Activated CD4-positive, alpha-beta memory T cell treated with anti-CD3 and anti-CD28 coated beads, Interleukin-2, amount 10 ng/mL, durations not matched to agents 7 days and 5 days (primary cell): ENCODE measurements around the gene MAPT. TPM values are rescaled to one million over a fixed set of nuclear protein-coding genes. Genes with fewer than 3 reads are reported as not detected.

ENCODE experiments used
- CTCF ChIA-PET: fragments of 350-600 bp; sonication (Branson Sonifier 250); formaldehyde crosslinking; loops from one replicate; lab custom pipeline; 2021; ENCODE audit warnings: antibody characterized with exemption, inconsistent platforms; lab: Charles Lee
- POLR2A ChIA-PET: fragments of 350-600 bp; sonication (Branson Sonifier 250); formaldehyde crosslinking; loops from one replicate; lab custom pipeline; 2021; ENCODE audit warnings: antibody characterized with exemption; lab: Charles Lee
- DNase-seq: peaks from one replicate; pipeline ENCODE4 v3.0.0-alpha.2; 2020
- H3K27ac Mint-ChIP-seq: one replicate; pipeline ENCODE4 v1.8.0; 2021; ENCODE audit warnings: mild to moderate bottlenecking, mixed read lengths
- H3K27me3 Mint-ChIP-seq: one replicate; pipeline ENCODE4 v1.8.0; 2021; ENCODE audit warnings: mixed read lengths
- H3K36me3 Mint-ChIP-seq: one replicate; pipeline ENCODE4 v1.8.0; 2021; ENCODE audit warnings: low read depth, mixed read lengths
- H3K4me1 Mint-ChIP-seq: one replicate; pipeline ENCODE4 v1.8.0; 2021; ENCODE audit warnings: mixed read lengths
- H3K4me3 Mint-ChIP-seq: one replicate; pipeline ENCODE4 v1.8.0; 2021; ENCODE audit warnings: mild to moderate bottlenecking, mixed read lengths
- H3K9me3 Mint-ChIP-seq: one replicate; pipeline ENCODE4 v1.8.0; 2021; ENCODE audit warnings: mixed read lengths
- total RNA-seq, 2 experiments: library from RNA; stranded (reverse); gene quantifications; one replicate each; pipeline ENCODE4 v1.2.3, GENCODE V29; 2021

The MAPT gene
- total RNA-seq, 2 experiments from 2014 or later: 0.15 to 0.70 TPM

GRCh38 chr17:45895304-45895968 is 1.1 kb downstream of the MAPT start:
- peaks cover 14% of the 10 kb centered on the region for H3K4me1 Mint-ChIP-seq
- CTCF ChIA-PET: no interaction called here

GRCh38 chr17:45895969-45896785 is 1.8 kb downstream of the MAPT start:
- POLR2A ChIA-PET: no interaction called here
- DNase-seq: no peak
- Mint-ChIP-seq H3K4me1 (peaks cover 14% of the 10 kb centered on the region), H3K27me3 (peaks cover 76% of the 10 kb centered on the region), H3K4me3 (peak overlapping the region; percentile 50), H3K27ac (no peak overlapping the region), H3K36me3 (no peaks in the 10 kb centered on the region), H3K9me3 (no peaks in the 10 kb centered on the region)
- CTCF ChIA-PET: no interaction called here

More at GRCh38 chr17:45895304-45895968, 1.1 kb downstream of the MAPT start:
- H3K36me3 Mint-ChIP-seq: no peaks in the 10 kb centered on the region
- POLR2A ChIA-PET: no interaction called here
- peaks cover 77% of the 10 kb centered on the region for H3K27me3 Mint-ChIP-seq
- no peak overlapping the region for H3K27ac Mint-ChIP-seq
- H3K4me3 Mint-ChIP-seq: peak overlapping the region; percentile 74
- no peak for DNase-seq
- no peaks in the 10 kb centered on the region for H3K9me3 Mint-ChIP-seq

GRCh38 chr17:45896803-45897693 is 2.7 kb downstream of the MAPT start:
- H3K4me3 Mint-ChIP-seq: no peak overlapping the region
- peaks cover 14% of the 10 kb centered on the region for H3K4me1 Mint-ChIP-seq
- POLR2A ChIA-PET: interaction anchor here (0.7 kb wide), 1 partner anchor 21 kb away, joined by 3 read pairs; no protein-coding TSS in a partner anchor
- H3K27ac Mint-ChIP-seq: no peak overlapping the region
- no peak for DNase-seq
- no peaks in the 10 kb centered on the region for H3K36me3 Mint-ChIP-seq
- no peaks in the 10 kb centered on the region for H3K9me3 Mint-ChIP-seq
- peaks cover 70% of the 10 kb centered on the region for H3K27me3 Mint-ChIP-seq
- CTCF ChIA-PET: no interaction called here

GRCh38 chr17:45900136-45900535 is 5.8 kb downstream of the MAPT start:
- H3K27me3 Mint-ChIP-seq: peaks cover 59% of the 10 kb centered on the region
- no peak overlapping the region for H3K4me3 Mint-ChIP-seq
- DNase-seq: no peak
- POLR2A ChIA-PET: no interaction called here
- CTCF ChIA-PET: no interaction called here
- no peak overlapping the region for H3K27ac Mint-ChIP-seq
- H3K4me1 Mint-ChIP-seq: peaks cover 9% of the 10 kb centered on the region
- no peaks in the 10 kb centered on the region for H3K9me3 Mint-ChIP-seq
- no peaks in the 10 kb centered on the region for H3K36me3 Mint-ChIP-seq

GRCh38 chr17:45900723-45901415 is 6.5 kb downstream of the MAPT start:
- peaks cover 53% of the 10 kb centered on the region for H3K27me3 Mint-ChIP-seq
- no peaks in the 10 kb centered on the region for H3K9me3 Mint-ChIP-seq
- POLR2A ChIA-PET: no interaction called here
- CTCF ChIA-PET: no interaction called here
- no peak overlapping the region for H3K27ac Mint-ChIP-seq
- no peaks in the 10 kb centered on the region for H3K36me3 Mint-ChIP-seq
- H3K4me3 Mint-ChIP-seq: no peak overlapping the region
- DNase-seq: no peak
- H3K4me1 Mint-ChIP-seq: peaks cover 4% of the 10 kb centered on the region

GRCh38 chr17:45902892-45903346 is 8.6 kb downstream of the MAPT start:
- peaks cover 38% of the 10 kb centered on the region for H3K27me3 Mint-ChIP-seq
- H3K36me3 Mint-ChIP-seq: no peaks in the 10 kb centered on the region
- CTCF ChIA-PET: no interaction called here
- H3K27ac Mint-ChIP-seq: no peak overlapping the region
- H3K9me3 Mint-ChIP-seq: no peaks in the 10 kb centered on the region
- no peak overlapping the region for H3K4me3 Mint-ChIP-seq
- H3K4me1 Mint-ChIP-seq: peaks cover 13% of the 10 kb centered on the region
- DNase-seq: no peak
- POLR2A ChIA-PET: no interaction called here

GRCh38 chr17:45904866-45905265 is 10.5 kb downstream of the MAPT start:
- peaks cover 23% of the 10 kb centered on the region for H3K4me1 Mint-ChIP-seq
- H3K27me3 Mint-ChIP-seq: peaks cover 18% of the 10 kb centered on the region
- no peaks in the 10 kb centered on the region for H3K9me3 Mint-ChIP-seq
- ChIA-PET POLR2A (no interaction called here), CTCF (no interaction called here)
- H3K36me3 Mint-ChIP-seq: no peaks in the 10 kb centered on the region
- DNase-seq: no peak
- no peak overlapping the region for H3K4me3 Mint-ChIP-seq
- H3K27ac Mint-ChIP-seq: no peak overlapping the region

GRCh38 chr17:45905814-45906213 is 11.5 kb downstream of the MAPT start:
- Mint-ChIP-seq H3K9me3 (no peaks in the 10 kb centered on the region), H3K27ac (no peak overlapping the region), H3K36me3 (no peaks in the 10 kb centered on the region), H3K4me3 (no peak overlapping the region), H3K4me1 (peaks cover 23% of the 10 kb centered on the region), H3K27me3 (peaks cover 11% of the 10 kb centered on the region)
- CTCF ChIA-PET: no interaction called here
- DNase-seq: no peak
- POLR2A ChIA-PET: no interaction called here

- Mint-ChIP-seq H3K27ac (no peak overlapping the region), H3K9me3 (no peaks in the 10 kb centered on the region), H3K4me3 (no peak overlapping the region), H3K36me3 (no peaks in the 10 kb centered on the region), H3K4me1 (peaks cover 23% of the 10 kb centered on the region), H3K27me3 (peaks cover 12% of the 10 kb centered on the region)
- no peak for DNase-seq
- CTCF ChIA-PET: no interaction called here
- POLR2A ChIA-PET: no interaction called here
Observed at GRCh38 chr17:45906237-45906636, 11.9 kb downstream of the MAPT start.

GRCh38 chr17:45906927-45907622 is 12.7 kb downstream of the MAPT start:
- Mint-ChIP-seq H3K9me3 (peaks cover under 1% of the 10 kb centered on the region), H3K4me1 (peaks cover 23% of the 10 kb centered on the region), H3K36me3 (peaks cover 2% of the 10 kb centered on the region), H3K27me3 (peaks cover 12% of the 10 kb centered on the region), H3K4me3 (no peak overlapping the region), H3K27ac (no peak overlapping the region)
- DNase-seq: peak; percentile 51
- ChIA-PET POLR2A (no interaction called here), CTCF (no interaction called here)

- Mint-ChIP-seq H3K27me3 (peaks cover 10% of the 10 kb centered on the region), H3K9me3 (peaks cover 4% of the 10 kb centered on the region), H3K4me1 (peaks cover 23% of the 10 kb centered on the region), H3K4me3 (no peak overlapping the region), H3K36me3 (peaks cover 6% of the 10 kb centered on the region), H3K27ac (no peak overlapping the region)
- POLR2A ChIA-PET: no interaction called here
- no peak for DNase-seq
- CTCF ChIA-PET: interaction anchor here (0.8 kb wide), 1 partner anchor 53 kb away, joined by 3 read pairs; no protein-coding TSS in a partner anchor
Observed at GRCh38 chr17:45907750-45908395, 13.5 kb downstream of the MAPT start.
